22Rv1 (cell line): ENCODE measurements around the gene PRPF38A.

Source experiments
- CTCF ChIP-seq: fragments of 450-650 bp; IDR thresholded peaks from 2 replicates; pipeline ENCODE4 v1.5.1; 2017; ENCODE audit warnings: mild to moderate bottlenecking
- ZFX ChIP-seq: fragments of 450-650 bp; IDR thresholded peaks from 2 replicates; pipeline ENCODE4 v1.6.1; 2017; ENCODE audit warnings: antibody characterized with exemption, borderline replicate concordance

GRCh38 chr1:52366517-52366827 lies 37.9 kb upstream of the PRPF38A start:
- TF ChIP-seq CTCF (no peak), ZFX (no peak)
